Heart left ventricle (tissue), 13 donors: ENCODE data around the gene ANKK1.

Experiments
- POLR2A ChIP-seq, 2 donors: fragments of 450-650 bp; IDR thresholded peaks; one replicate each; pipeline ENCODE4 v1.6.1; 2017; ENCODE audit warnings: antibody characterized with exemption in 2 of 2, mild to moderate bottlenecking in 2 of 2, moderate library complexity in 2 of 2
- TF ChIP-seq, protein P1 (sequence below), 12 donors: fragments of 200-600 bp; sonication (generic) in 4 of 12; IDR thresholded peaks; one replicate each; pipeline versions ENCODE4 v1.5.0 to v1.8.0; 2018 to 2022; ENCODE audit warnings: antibody characterized with exemption in 12 of 12, mild to moderate bottlenecking in 5 of 12
- donor health status: ischemic (EF 13 %, LVEDD 7.1; RV severe dilation, severe dysfunction).
- donor health status: DM: no; HTN: yes; CAD: no.
- donor health status: DM: no; HTN: no; CAD: no.
- donor health status: ischemic (EF 25% LVEDD 6.9; RV normal size, moderate dysfunction).
- donor health status: ischemic (EF 25% LVEDD 5.7; RV mildly dilated, moderate dysfunction).
- donor health status: ischemic (EF 35%, LVEDD 5.7; RV mildly dilated, moderate dysfunction).
- donor health status: nonischemic (EF 11% LVEDD 7.7; RV severe dilation, severe dysfunction).
- donor health status: DM: yes; HTN: yes; CAD: no.
- donor health status: PGD.
- donor health status: ischemic (EF 29% LVEDD 5.4; RV normal size, mild dysfunction).
- donor health status: nonischemic (EF 23%, LVEDD 6.1; RV moderate dilation, normal function).

GRCh38 chr11:113351068-113351450 lies 36.5 kb upstream of the ANKK1 start:
- TF ChIP-seq, protein P1, sequence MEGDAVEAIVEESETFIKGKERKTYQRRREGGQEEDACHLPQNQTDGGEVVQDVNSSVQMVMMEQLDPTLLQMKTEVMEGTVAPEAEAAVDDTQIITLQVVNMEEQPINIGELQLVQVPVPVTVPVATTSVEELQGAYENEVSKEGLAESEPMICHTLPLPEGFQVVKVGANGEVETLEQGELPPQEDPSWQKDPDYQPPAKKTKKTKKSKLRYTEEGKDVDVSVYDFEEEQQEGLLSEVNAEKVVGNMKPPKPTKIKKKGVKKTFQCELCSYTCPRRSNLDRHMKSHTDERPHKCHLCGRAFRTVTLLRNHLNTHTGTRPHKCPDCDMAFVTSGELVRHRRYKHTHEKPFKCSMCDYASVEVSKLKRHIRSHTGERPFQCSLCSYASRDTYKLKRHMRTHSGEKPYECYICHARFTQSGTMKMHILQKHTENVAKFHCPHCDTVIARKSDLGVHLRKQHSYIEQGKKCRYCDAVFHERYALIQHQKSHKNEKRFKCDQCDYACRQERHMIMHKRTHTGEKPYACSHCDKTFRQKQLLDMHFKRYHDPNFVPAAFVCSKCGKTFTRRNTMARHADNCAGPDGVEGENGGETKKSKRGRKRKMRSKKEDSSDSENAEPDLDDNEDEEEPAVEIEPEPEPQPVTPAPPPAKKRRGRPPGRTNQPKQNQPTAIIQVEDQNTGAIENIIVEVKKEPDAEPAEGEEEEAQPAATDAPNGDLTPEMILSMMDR (IDR thresholded peaks at IDR 0.05) = no peak
- TF ChIP-seq POLR2A (IDR thresholded peaks at IDR 0.05) = no peak
